ENCODE results near the gene EXD3. TPM values are rescaled to one million over a fixed set of nuclear protein-coding genes. Genes with fewer than 3 reads are reported as not detected.

Gene EXD3
- total RNA-seq, 1 experiment from 2014 or later = 15.3 TPM

DNA sequence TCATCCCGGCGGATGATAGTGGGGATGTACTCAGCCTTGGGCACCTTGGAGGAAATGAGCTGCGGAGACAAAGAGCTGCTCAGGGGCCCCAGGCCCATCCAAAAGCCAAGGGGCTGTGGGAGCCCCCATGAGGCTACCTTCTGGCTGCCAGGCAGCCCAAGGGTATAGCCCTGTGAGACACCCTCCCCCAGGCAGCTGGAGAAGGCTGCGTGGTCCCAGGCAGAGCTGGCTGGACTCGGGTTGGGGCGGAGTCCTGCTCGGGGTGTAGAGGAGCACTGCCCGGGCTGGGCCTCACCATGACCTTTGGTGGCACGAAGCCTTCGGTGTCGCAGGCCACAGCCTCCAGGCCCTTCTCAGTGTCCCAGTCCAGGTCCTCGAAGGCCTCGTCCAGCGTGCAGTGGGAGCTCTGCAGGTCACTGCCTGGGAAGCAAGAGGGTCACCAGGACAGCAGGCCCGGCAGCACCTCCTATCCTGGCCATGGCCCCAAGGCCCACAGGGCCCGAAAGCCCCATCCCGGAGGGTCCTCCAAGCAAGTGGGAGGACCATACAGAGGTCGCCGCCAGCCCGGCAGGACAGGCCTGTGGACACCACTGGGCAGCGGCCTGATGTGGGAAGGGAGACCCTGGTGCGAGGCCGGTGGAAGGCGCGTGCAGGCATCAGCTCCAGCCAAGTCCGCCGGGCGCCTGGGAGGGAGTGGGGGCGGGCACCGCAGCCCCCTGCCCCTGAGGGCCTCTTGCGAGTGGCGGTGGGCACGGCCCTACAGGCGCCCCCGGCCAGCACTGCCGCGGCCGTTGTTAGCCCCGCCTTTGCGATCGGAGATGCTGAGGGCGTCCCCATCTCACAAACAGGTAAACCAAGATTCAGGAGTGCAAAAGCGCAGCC is 30.0 kb upstream of the EXD3 start:
- no CpG with 5 or more reads among the region's 43 CpGs for WGBS (ENCODE audit: extremely low coverage, insufficient read length, low lambda C conversion rate)
- Histone ChIP-seq H2BK5ac (ENCODE audit: insufficient read length, low read length) (no peak overlapping the region), H4K20me1 (ENCODE audit: control insufficient read depth, insufficient read depth, insufficient read length) (peaks cover 6% of the 10 kb centered on the region), H2AFZ (ENCODE audit: low read length) (no peak overlapping the region), H3K9ac (ENCODE audit: extremely low read depth, insufficient read length, low read length) (no peak overlapping the region), H2BK20ac (ENCODE audit: low read depth, low read length, poor library complexity, severe bottlenecking) (no peak overlapping the region), H3K23ac (ENCODE audit: insufficient read length, low read depth, low read length) (no peak overlapping the region), H4K91ac (ENCODE audit: insufficient read length, low read depth, low read length) (no peak overlapping the region), H2BK15ac (ENCODE audit: low read depth, low read length) (no peak overlapping the region), H3K79me1 (ENCODE audit: insufficient read depth, low read depth, low read length, poor library complexity, severe bottlenecking) (no peaks in the 10 kb centered on the region), H3K23me2 (ENCODE audit: insufficient read length, low read depth, low read length, poor library complexity, severe bottlenecking) (no peaks in the 10 kb centered on the region), H3K56ac (ENCODE audit: insufficient read length, low read depth, low read length) (no peak overlapping the region), H2BK120ac (ENCODE audit: low read depth, low read length, poor library complexity, severe bottlenecking) (no peak overlapping the region), H4K8ac (replicated peaks; ENCODE audit: insufficient read length, low read depth, low read length) (no peak overlapping the region), H3K14ac (ENCODE audit: insufficient read depth, low read length) (no peak overlapping the region), H3K9me3 (ENCODE audit: control insufficient read depth, low read depth, low read length) (no peaks in the 10 kb centered on the region), H2BK12ac (ENCODE audit: insufficient read length, low read depth, low read length) (no peak overlapping the region), H3K4ac (ENCODE audit: low read depth, low read length) (no peak overlapping the region), H3K4me1 (ENCODE audit: insufficient read depth, low read length) (no peaks in the 10 kb centered on the region), H3K4me2 (ENCODE audit: insufficient read depth, insufficient read length, low read length) (peak overlapping the region; percentile 42), H3T11ph (ENCODE audit: low read length) (no peak overlapping the region), H4K5ac (ENCODE audit: insufficient read length, low read depth, low read length) (no peak overlapping the region), H2AK5ac (ENCODE audit: insufficient read length, low read length) (no peak overlapping the region), H3K79me2 (ENCODE audit: insufficient read depth, low read length) (no peaks in the 10 kb centered on the region), H3K27me3 (ENCODE audit: insufficient read depth, low read length) (no peaks in the 10 kb centered on the region), H3K27ac (ENCODE audit: insufficient read length, low read depth, low read length) (no peak overlapping the region), H3K18ac (ENCODE audit: insufficient read length, low read depth, low read length) (no peak overlapping the region)
- no peak for DNase-seq
- TF ChIP-seq, protein P1, sequence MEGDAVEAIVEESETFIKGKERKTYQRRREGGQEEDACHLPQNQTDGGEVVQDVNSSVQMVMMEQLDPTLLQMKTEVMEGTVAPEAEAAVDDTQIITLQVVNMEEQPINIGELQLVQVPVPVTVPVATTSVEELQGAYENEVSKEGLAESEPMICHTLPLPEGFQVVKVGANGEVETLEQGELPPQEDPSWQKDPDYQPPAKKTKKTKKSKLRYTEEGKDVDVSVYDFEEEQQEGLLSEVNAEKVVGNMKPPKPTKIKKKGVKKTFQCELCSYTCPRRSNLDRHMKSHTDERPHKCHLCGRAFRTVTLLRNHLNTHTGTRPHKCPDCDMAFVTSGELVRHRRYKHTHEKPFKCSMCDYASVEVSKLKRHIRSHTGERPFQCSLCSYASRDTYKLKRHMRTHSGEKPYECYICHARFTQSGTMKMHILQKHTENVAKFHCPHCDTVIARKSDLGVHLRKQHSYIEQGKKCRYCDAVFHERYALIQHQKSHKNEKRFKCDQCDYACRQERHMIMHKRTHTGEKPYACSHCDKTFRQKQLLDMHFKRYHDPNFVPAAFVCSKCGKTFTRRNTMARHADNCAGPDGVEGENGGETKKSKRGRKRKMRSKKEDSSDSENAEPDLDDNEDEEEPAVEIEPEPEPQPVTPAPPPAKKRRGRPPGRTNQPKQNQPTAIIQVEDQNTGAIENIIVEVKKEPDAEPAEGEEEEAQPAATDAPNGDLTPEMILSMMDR (conservative IDR thresholded peaks at IDR 0.05) = no peak
- Mint-ChIP-seq H3K27me3 (ENCODE audit: low read depth) (no peaks in the 10 kb centered on the region), H3K36me3 (ENCODE audit: insufficient read depth in 1 of 3, low read depth in 3 of 3) (peaks cover 0 to 31% (median 15%) of the 10 kb centered on the region in 3 experiments; a peak in 5 of 7 replicates), H3K4me3 (peak overlapping the region; percentile 66 to 79), H3K4me1 (peaks cover 5 to 14% of the 10 kb centered on the region in 2 experiments; a peak in 3 of 4 replicates), H3K9me3 (no peaks in the 10 kb centered on the region), H3K27ac (no peak overlapping the region)
